Pancreas (tissue), 10 donors: Measurements from ENCODE around the gene NKTR. TPM values are rescaled to one million over a fixed set of nuclear protein-coding genes. Genes with fewer than 3 reads are reported as not detected.
A peak's percentile ranks its signal among the peaks of the same experiment; 100 is the strongest.
"Not testable (repeated sequence)": the region's sequence is repeated elsewhere in the genome, so short reads cannot be mapped to it uniquely, and the experiment has no call there.

Experiments
- ATAC-seq, 4 donors: fragments of 200-7000 bp; cut with Tn5 transposase; one replicate each; pipeline versions ENCODE4 v1.8.0 to v1.9.1; 2020; ENCODE audit warnings: mild to moderate bottlenecking in 4 of 4, moderate library complexity in 4 of 4
- DNase-seq, 6 donors: peaks; one replicate each; pipeline ENCODE4 v3.0.0-alpha.2; 2020
- FAIRE-seq: peaks from 2 replicates; lab custom pipeline; 2012; peaks lifted over from hg19 to GRCh38; lab: Jason Lieb, UNC
- H3K27ac ChIP-seq, 4 donors: fragments of 200-600 bp; sonication (generic); 1 replicate in 3 of 4; 2 replicates in 1 of 4; pipeline versions ENCODE4 v1.5.0 to v1.8.0; 2020
- H3K27me3 ChIP-seq, 4 donors: fragments of 200-600 bp; one replicate each; pipeline ENCODE4 v1.8.0; 2021
- H3K36me3 ChIP-seq, 3 donors: fragments of 200-600 bp; sonication (generic) in 1 of 3; one replicate each; pipeline versions ENCODE4 v1.5.0 to v1.8.0; 2020 to 2021
- H3K4me1 ChIP-seq, 3 donors: fragments of 200-600 bp; one replicate each; pipeline ENCODE4 v1.8.0; 2021
- H3K4me3 ChIP-seq, 4 donors: fragments of 200-600 bp; sonication (generic) in 2 of 4; one replicate each; pipeline versions ENCODE4 v1.5.0 to v1.8.0; 2020 to 2021
- H3K9me3 ChIP-seq, 4 donors: fragments of 200-600 bp; one replicate each; pipeline ENCODE4 v1.8.0; 2021
- CTCF ChIP-seq, 4 donors: fragments of 200-600 bp; sonication (generic) in 3 of 4; IDR thresholded peaks; one replicate each; pipeline versions ENCODE4 v1.5.0 to v1.8.0; 2021; ENCODE audit warnings: antibody characterized with exemption in 4 of 4
- WGBS, 2 donors: extraction: QIAGEN DNeasy Blood & Tissue Kit; methylation state at CpG; one replicate each; pipeline ENCODE4 v1.1.7; 2013; 5-methylcytosine and 5-hydroxymethylcytosine counted together
- intact Hi-C, 3 donors: fragments of 100-400 bp; cut with DNase I; formaldehyde crosslinking; loops; one replicate each; pipeline versions ENCODE4 v1.11.1 to v1.14.2; 2022
- polyA plus RNA-seq, 2 donors: library from polyadenylated mRNA; stranded (reverse); fragments of 200-250 nt; gene quantifications; one replicate each; pipeline ENCODE4 v1.2.3, GENCODE V29; 2013
- total RNA-seq, 6 donors: library from RNA; stranded (reverse); fragmentation: NEBNext Ultra II Directional in 4 of 6; extraction: Animal tissue kit (Norgen Biotek cat#: 25700) in 4 of 6; gene quantifications; one replicate each; pipeline versions ENCODE4 v1.2.1 to v1.2.4, GENCODE V29; 2021 to 2023
- donor health status: healthy with polysubstance abuse.
- donor health status: DM: no; HTN: no; CAD: no; lungs with moderate emphysema.
- donor health status: DM: no; HTN: no; CAD: no.
- donor health status: control.
- donor health status: control.
- donor health status: Bipolar disorder and iron deficiency.
- donor health status: DM: yes; HTN: yes; CAD: no.
- donor health status: DM: no; HTN: no; CAD: no.
- donor health status: DM: no; HTN: no; CAD: no.
- donor health status: DM: yes; HTN: yes; CAD: no.

The NKTR gene
- total and polyA plus RNA-seq, 8 donors, result 15.5 to 46.8 (median 33.0) TPM

DNA sequence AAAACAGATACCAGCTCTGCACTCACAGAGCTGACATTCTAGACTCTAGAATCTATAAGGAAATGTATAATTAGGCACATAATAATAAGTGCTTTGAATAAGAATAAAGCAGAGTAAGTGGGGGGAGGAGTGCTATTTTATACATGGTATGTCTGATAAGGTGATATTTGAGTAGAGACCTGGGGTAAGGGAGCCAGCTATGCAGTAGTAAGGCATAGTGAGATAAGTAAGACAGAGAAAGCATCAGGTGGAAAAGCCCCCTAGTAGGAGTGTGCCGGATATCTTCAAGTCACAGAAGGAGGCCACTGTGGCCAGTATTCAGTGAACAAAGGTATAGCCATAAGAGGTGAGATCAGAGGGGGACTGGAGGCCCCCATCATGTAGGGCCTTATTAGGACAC is 6.9 kb upstream of the NKTR start:
- H3K9me3 ChIP-seq, result no peaks in the 10 kb centered on the region
- H3K4me1 ChIP-seq, result peaks cover 0 to 12% (median 0%) of the 10 kb centered on the region in 3 donors
- WGBS, 2 donors, result 96 to 100% methylated on average over 1 of the region's 1 CpG
- no peak overlapping the region for H3K4me3 ChIP-seq
- DNase-seq (no peak), FAIRE-seq (no peak), ATAC-seq (no peak)
- intact Hi-C loops, result no loop called here
- H3K27ac ChIP-seq, result no peak overlapping the region
- no peaks in the 10 kb centered on the region for H3K36me3 ChIP-seq
- H3K27me3 ChIP-seq, result no peaks in the 10 kb centered on the region
- TF ChIP-seq CTCF (IDR thresholded peaks at IDR 0.05), result no peak

GRCh38 chr3:42595682-42596081 is 4.8 kb upstream of the NKTR start:
- H3K36me3 ChIP-seq, result no peaks in the 10 kb centered on the region
- H3K27me3 ChIP-seq, result no peaks in the 10 kb centered on the region
- FAIRE-seq, result no peak
- peaks cover 0 to 9% (median 0%) of the 10 kb centered on the region in 3 donors for H3K4me1 ChIP-seq
- H3K9me3 ChIP-seq, result no peaks in the 10 kb centered on the region
- DNase-seq, result no peak
- no peak overlapping the region for H3K27ac ChIP-seq
- intact Hi-C loops, result no loop called here
- WGBS, 2 donors, result 96 to 97% methylated on average over 4 of the region's 4 CpGs
- TF ChIP-seq CTCF (IDR thresholded peaks at IDR 0.05), result no peak
- H3K4me3 ChIP-seq, result no peak overlapping the region
- no peak for ATAC-seq

- intact Hi-C loops, H3K27me3 ChIP-seq, H3K4me1 ChIP-seq, H3K4me3 ChIP-seq, H3K9me3 ChIP-seq, DNase-seq, H3K36me3 ChIP-seq, FAIRE-seq, H3K27ac ChIP-seq, ATAC-seq: not testable (repeated sequence)
- WGBS, 2 donors, result 94 to 97% methylated on average over 7 of the region's 7 CpGs
Observed at GRCh38 chr3:42597098-42597497, 3.4 kb upstream of the NKTR start.

DNA sequence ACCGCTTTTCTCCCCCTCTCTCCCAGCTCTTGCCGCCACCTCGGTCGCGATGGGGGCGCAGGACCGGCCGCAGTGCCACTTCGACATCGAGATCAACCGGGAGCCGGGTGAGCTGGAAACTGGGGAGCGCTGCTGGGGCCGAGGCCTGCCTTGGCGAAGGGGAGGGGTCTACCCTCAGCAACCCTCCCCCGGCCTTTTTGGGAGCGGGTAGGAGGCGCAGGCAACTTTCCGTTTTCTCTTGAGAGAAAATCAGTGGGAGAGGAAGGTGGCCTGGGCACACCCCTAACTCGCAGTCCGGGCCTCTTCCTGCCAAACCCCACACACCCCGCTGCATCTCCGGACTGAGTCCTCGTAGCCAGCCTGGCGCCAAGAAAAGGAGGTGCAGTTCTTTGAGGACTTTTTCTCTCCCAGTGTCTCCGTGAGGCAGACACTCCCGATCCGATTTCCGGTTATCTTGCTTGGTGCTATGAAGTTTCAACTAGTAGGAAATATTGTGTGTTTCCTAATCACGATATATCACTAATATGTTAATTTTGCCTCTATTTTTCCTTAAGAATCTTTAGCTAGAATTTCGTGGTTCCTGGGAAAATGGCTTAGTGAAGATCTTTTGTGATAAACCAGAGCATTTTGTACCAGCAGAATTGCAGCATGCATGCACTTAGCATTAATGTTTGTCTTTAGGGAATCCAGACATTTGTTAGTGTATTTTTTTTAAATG is 631 bp downstream of the NKTR start:
- H3K27me3 ChIP-seq, result no peaks in the 10 kb centered on the region
- no peaks in the 10 kb centered on the region for H3K36me3 ChIP-seq
- ATAC-seq (peak; percentile 28 to 49 (median 32)), FAIRE-seq (no peak), DNase-seq (peak in 2 of 6 donors; percentile 65 to 88)
- H3K4me1 ChIP-seq, result peaks cover 1 to 27% (median 4%) of the 10 kb centered on the region in 3 donors
- peak overlapping the region; percentile 81 to 97 (median 88) for H3K4me3 ChIP-seq
- no peak for TF ChIP-seq CTCF (IDR thresholded peaks at IDR 0.05)
- WGBS, 2 donors, result 0 to 1% methylated on average over 16 to 31 of the region's 31 CpGs
- intact Hi-C loops, result no loop called here
- H3K27ac ChIP-seq, result peak overlapping the region; percentile 78 to 92 (median 90)
- no peaks in the 10 kb centered on the region for H3K9me3 ChIP-seq

- H3K4me3 ChIP-seq, result peak overlapping the region in 3 of 4 donors; percentile 81 to 97 (median 90)
- TF ChIP-seq CTCF (IDR thresholded peaks at IDR 0.05), result no peak
- H3K36me3 ChIP-seq, result no peaks in the 10 kb centered on the region
- WGBS, 2 donors, result 33 to 43% methylated on average over 9 of the region's 9 CpGs
- DNase-seq, result no peak
- no peak overlapping the region for H3K27ac ChIP-seq
- no peak for FAIRE-seq
- H3K9me3 ChIP-seq, result no peaks in the 10 kb centered on the region
- no peaks in the 10 kb centered on the region for H3K27me3 ChIP-seq
- intact Hi-C loops, result no loop called here
- peaks cover 8 to 30% (median 11%) of the 10 kb centered on the region in 3 donors for H3K4me1 ChIP-seq
- ATAC-seq, result no peak
Observed at GRCh38 chr3:42601896-42602581, 1.6 kb downstream of the NKTR start.
